HG02678 (cell line): ENCODE data around the gene EFHC2.

Source experiments
- ATAC-seq: cut with Tn5 transposase; IDR thresholded peaks from one replicate; pipeline ENCODE4 v1.9.1; 2021; ENCODE audit warnings: mild to moderate bottlenecking, moderate library complexity; ENCODE audit not compliant: unreplicated experiment

The EFHC2 gene

GRCh38 chrX:44343412-44344141 is at the start of gene EFHC2:
TSS of gene EFHC2 (minus strand) at chrX:44343672. CDS start at chrX:44343588, 84 bp downstream.
- ATAC-seq = no peak

- ATAC-seq = no peak
Observed at GRCh38 chrX:44392767-44393166, 49.3 kb upstream of the EFHC2 start.

- ATAC-seq = no peak
Observed at GRCh38 chrX:44384688-44385338, 41.3 kb upstream of the EFHC2 start.

- ATAC-seq = no peak
Observed at GRCh38 chrX:44382871-44383270, 39.4 kb upstream of the EFHC2 start.

GRCh38 chrX:44352758-44353157 is 9.3 kb upstream of the EFHC2 start:
- ATAC-seq = no peak

GRCh38 chrX:44349561-44349960 is 6.1 kb upstream of the EFHC2 start:
- no peak for ATAC-seq

- ATAC-seq = no peak
Observed at GRCh38 chrX:44344687-44345086, 1.2 kb upstream of the EFHC2 start.

GRCh38 chrX:44344194-44344593 is 722 bp upstream of the EFHC2 start:
- ATAC-seq = no peak

- ATAC-seq = no peak
Observed at GRCh38 chrX:44342866-44343265, 606 bp downstream of the EFHC2 start.

GRCh38 chrX:44338361-44338760 is 5.1 kb downstream of the EFHC2 start:
- ATAC-seq = no peak

- no peak for ATAC-seq
Observed at GRCh38 chrX:44332437-44332836, 11.0 kb downstream of the EFHC2 start.

- no peak for ATAC-seq
Observed at GRCh38 chrX:44330227-44330626, 13.2 kb downstream of the EFHC2 start.

- ATAC-seq = no peak
Observed at GRCh38 chrX:44319550-44319949, 23.9 kb downstream of the EFHC2 start.

GRCh38 chrX:44317181-44317580 is 26.3 kb downstream of the EFHC2 start:
- no peak for ATAC-seq

GRCh38 chrX:44314808-44315207 is 28.7 kb downstream of the EFHC2 start:
- no peak for ATAC-seq

- no peak for ATAC-seq
Observed at GRCh38 chrX:44314259-44314734, 29.2 kb downstream of the EFHC2 start.

GRCh38 chrX:44312421-44312820 is 31.1 kb downstream of the EFHC2 start:
- no peak for ATAC-seq

GRCh38 chrX:44310227-44310626 is 33.2 kb downstream of the EFHC2 start:
- ATAC-seq = no peak

GRCh38 chrX:44308869-44309268 is 34.6 kb downstream of the EFHC2 start:
- ATAC-seq = no peak

- ATAC-seq = no peak
Observed at GRCh38 chrX:44306356-44306755, 37.1 kb downstream of the EFHC2 start.

- no peak for ATAC-seq
Observed at GRCh38 chrX:44305921-44306320, 37.6 kb downstream of the EFHC2 start.

- ATAC-seq = no peak
Observed at GRCh38 chrX:44303119-44303518, 40.4 kb downstream of the EFHC2 start.
